A549 (cell line): Measurements from ENCODE around the gene MAJIN.

ENCODE experiments used
- RAD21 ChIP-seq, 2 experiments: fragments of >200 bp in 1 of 2; sonication (Bioruptor Twin) in 1 of 2; formaldehyde crosslinking in 1 of 2; IDR thresholded peaks in 1 of 2; conservative IDR thresholded peaks in 1 of 2; 2 replicates in 1 of 2; 3 replicates in 1 of 2; pipeline ENCODE4 v1.6.1; 2012 to 2018; ENCODE audit warnings: inconsistent platforms in 1 of 2
- TP53 ChIP-seq: fragments of 250-450 bp; sonication (Bioruptor Pico); IDR thresholded peaks from 2 replicates; pipeline ENCODE4 v1.5.0; 2021; ENCODE audit warnings: mild to moderate bottlenecking, moderate library complexity
- TF ChIP-seq, protein P1 (sequence below): fragments of >200 bp; sonication (Bioruptor Twin); formaldehyde crosslinking; IDR thresholded peaks from 3 replicates; pipeline ENCODE4 v1.5.1; 2016

DNA sequence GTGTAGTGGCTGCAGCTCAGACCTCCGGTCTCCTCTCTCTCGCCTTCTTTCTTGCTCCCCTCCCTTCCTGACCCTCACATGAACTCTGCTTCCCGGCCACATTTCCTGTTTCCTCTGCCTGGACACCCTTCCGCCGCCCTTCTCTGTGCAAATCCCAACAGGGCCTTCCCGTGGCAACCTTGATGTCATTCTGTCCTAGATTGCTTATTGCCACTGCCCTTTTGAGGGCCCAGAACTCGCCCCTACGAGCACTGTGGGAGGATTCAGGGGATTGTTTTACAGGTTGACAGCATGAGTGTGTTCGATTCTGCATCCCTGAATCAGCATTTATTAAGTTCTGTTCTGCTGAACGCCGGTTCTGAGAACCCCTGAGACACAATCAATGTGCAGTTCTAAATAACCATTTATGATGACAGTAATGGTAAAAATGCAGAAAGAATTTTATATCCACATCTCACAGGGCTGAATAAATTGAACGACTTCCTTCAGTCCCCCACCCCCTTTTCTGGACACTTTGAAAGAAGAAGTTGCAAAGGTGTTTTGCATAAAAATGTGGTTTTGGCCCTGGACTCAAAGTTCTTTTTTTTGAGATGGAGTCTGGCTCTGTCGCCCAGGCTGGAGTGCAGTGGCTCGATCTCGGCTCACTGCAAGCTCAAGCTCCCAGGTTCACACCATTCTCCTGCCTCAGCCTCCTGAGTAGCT is 18.5 kb upstream of the MAJIN start:
- TF ChIP-seq, protein P1, sequence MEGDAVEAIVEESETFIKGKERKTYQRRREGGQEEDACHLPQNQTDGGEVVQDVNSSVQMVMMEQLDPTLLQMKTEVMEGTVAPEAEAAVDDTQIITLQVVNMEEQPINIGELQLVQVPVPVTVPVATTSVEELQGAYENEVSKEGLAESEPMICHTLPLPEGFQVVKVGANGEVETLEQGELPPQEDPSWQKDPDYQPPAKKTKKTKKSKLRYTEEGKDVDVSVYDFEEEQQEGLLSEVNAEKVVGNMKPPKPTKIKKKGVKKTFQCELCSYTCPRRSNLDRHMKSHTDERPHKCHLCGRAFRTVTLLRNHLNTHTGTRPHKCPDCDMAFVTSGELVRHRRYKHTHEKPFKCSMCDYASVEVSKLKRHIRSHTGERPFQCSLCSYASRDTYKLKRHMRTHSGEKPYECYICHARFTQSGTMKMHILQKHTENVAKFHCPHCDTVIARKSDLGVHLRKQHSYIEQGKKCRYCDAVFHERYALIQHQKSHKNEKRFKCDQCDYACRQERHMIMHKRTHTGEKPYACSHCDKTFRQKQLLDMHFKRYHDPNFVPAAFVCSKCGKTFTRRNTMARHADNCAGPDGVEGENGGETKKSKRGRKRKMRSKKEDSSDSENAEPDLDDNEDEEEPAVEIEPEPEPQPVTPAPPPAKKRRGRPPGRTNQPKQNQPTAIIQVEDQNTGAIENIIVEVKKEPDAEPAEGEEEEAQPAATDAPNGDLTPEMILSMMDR, result no peak
- no peak for TF ChIP-seq RAD21 (conservative IDR thresholded peaks at IDR 0.05 in 1 of 2, IDR thresholded peaks at IDR 0.05 in 1 of 2)
- no peak for TF ChIP-seq TP53
